Right cardiac atrium (tissue), 5 donors: ENCODE results near the gene FABP1. TPM values are rescaled to one million over a fixed set of nuclear protein-coding genes. Genes with fewer than 3 reads are reported as not detected.
A peak's percentile ranks its signal among the peaks of the same experiment; 100 is the strongest.

ENCODE experiments used
- ATAC-seq, 2 donors: fragments of 200-7000 bp; cut with Tn5 transposase; one replicate each; pipeline versions ENCODE4 v1.8.0 to v1.9.1; 2020; ENCODE audit warnings: moderate library complexity in 2 of 2, mild to moderate bottlenecking in 1 of 2
- DNase-seq, 3 donors: peaks; one replicate each; pipeline ENCODE4 v3.0.0-alpha.2; 2020
- H3K27ac ChIP-seq: one replicate; pipeline ENCODE4 v1.5.1; 2013; ENCODE audit warnings: mild to moderate bottlenecking, low read length, control low read depth, moderate library complexity
- H3K27me3 ChIP-seq: one replicate; pipeline ENCODE4 v1.6.1; 2013; ENCODE audit not compliant: control insufficient read depth, insufficient read depth
- H3K4me1 ChIP-seq: one replicate; pipeline ENCODE4 v1.6.1; 2013; ENCODE audit warnings: low read length; ENCODE audit not compliant: control insufficient read depth, insufficient read depth
- H3K4me3 ChIP-seq: one replicate; pipeline ENCODE4 v1.5.1; 2013; ENCODE audit warnings: low read length, control low read depth
- H3K9me3 ChIP-seq: one replicate; pipeline ENCODE4 v1.6.1; 2013; ENCODE audit warnings: low read length; ENCODE audit not compliant: control insufficient read depth
- WGBS: extraction: QIAGEN DNeasy Blood & Tissue Kit; methylation state at CpG from one replicate; pipeline ENCODE4 v1.1.7; 2013; 5-methylcytosine and 5-hydroxymethylcytosine counted together
- intact Hi-C, 4 donors: fragments of 100-400 bp; cut with DNase I; formaldehyde crosslinking; loops; one replicate each; pipeline versions ENCODE4 v1.11.0 to v1.14.0; 2022 to 2023
- polyA plus RNA-seq: library from polyadenylated mRNA; stranded (reverse); fragments of 200-250 nt; gene quantifications from one replicate; pipeline ENCODE4 v1.2.3, GENCODE V29; 2013
- total RNA-seq, 4 donors: library from RNA; stranded (reverse); fragmentation: NEBNext Ultra II Directional; extraction: Animal tissue kit (Norgen Biotek cat#: 25700); gene quantifications; one replicate each; pipeline ENCODE4 v1.2.1, GENCODE V29; 2021
- donor health status: healthy with polysubstance abuse.
- donor health status: DM: no; HTN: yes; CAD: no.
- donor health status: DM: no; HTN: no; CAD: no.
- donor health status: DM: no; HTN: yes; CAD: no; lungs with severe emphysema.
- donor health status: DM: yes; HTN: yes; CAD: no.

FABP1 gene
- total and polyA plus RNA-seq, 5 donors = 1.1 TPM; not detected in 4

- DNase-seq (no peak), ATAC-seq (no peak)
- H3K9me3 ChIP-seq = no peaks in the 10 kb centered on the region
- WGBS = 94% methylated on average over 4 of the region's 4 CpGs
- H3K27me3 ChIP-seq = no peaks in the 10 kb centered on the region
- intact Hi-C loops = no loop called here
- H3K4me1 ChIP-seq = no peaks in the 10 kb centered on the region
- no peak overlapping the region for H3K27ac ChIP-seq
- no peak overlapping the region for H3K4me3 ChIP-seq
Observed at GRCh38 chr2:88137833-88138232, 10.0 kb upstream of the FABP1 start.

DNA sequence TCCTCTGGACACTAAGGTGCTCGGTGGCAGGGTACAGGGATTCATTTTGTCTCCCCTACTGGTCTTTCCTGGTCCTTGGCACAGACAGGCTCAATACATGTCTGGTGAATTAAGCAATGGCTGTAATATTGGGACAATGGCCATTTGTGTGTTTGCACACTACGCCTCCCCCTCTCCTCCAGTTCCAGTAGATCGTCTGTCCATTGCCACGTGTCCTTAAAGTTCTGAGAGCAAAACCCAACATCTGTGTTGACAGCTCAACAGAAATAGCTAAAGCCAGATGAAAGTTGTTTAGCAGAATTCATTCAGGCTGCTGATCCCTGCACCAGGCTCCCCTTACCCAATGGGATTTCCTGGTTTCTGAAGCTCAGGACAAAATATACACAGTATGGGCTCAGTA lies 9.0 kb upstream of the FABP1 start:
- Histone ChIP-seq H3K9me3 (no peaks in the 10 kb centered on the region), H3K4me3 (no peak overlapping the region), H3K27ac (no peak overlapping the region), H3K27me3 (no peaks in the 10 kb centered on the region), H3K4me1 (no peaks in the 10 kb centered on the region)
- no peak for ATAC-seq
- WGBS = 65% methylated on average over 4 of the region's 4 CpGs
- no peak for DNase-seq
- intact Hi-C loops = no loop called here

GRCh38 chr2:88133875-88134274 lies 6.0 kb upstream of the FABP1 start:
- ATAC-seq (no peak), DNase-seq (no peak)
- no peaks in the 10 kb centered on the region for H3K4me1 ChIP-seq
- no peaks in the 10 kb centered on the region for H3K9me3 ChIP-seq
- 77% methylated on average over 3 of the region's 3 CpGs for WGBS
- no peak overlapping the region for H3K4me3 ChIP-seq
- no peak overlapping the region for H3K27ac ChIP-seq
- H3K27me3 ChIP-seq = no peaks in the 10 kb centered on the region
- intact Hi-C loops = no loop called here

- no peak overlapping the region for H3K27ac ChIP-seq
- H3K4me3 ChIP-seq = no peak overlapping the region
- DNase-seq (no peak), ATAC-seq (no peak)
- intact Hi-C loops = loop anchor here in 1 of 4 donors (2.0 kb wide), 1 partner anchor 23 kb away; no protein-coding TSS in a partner anchor
- H3K9me3 ChIP-seq = no peaks in the 10 kb centered on the region
- no peaks in the 10 kb centered on the region for H3K27me3 ChIP-seq
- 85% methylated on average over 3 of the region's 3 CpGs for WGBS
- no peaks in the 10 kb centered on the region for H3K4me1 ChIP-seq
Observed at GRCh38 chr2:88131999-88132368, 4.1 kb upstream of the FABP1 start.

DNA sequence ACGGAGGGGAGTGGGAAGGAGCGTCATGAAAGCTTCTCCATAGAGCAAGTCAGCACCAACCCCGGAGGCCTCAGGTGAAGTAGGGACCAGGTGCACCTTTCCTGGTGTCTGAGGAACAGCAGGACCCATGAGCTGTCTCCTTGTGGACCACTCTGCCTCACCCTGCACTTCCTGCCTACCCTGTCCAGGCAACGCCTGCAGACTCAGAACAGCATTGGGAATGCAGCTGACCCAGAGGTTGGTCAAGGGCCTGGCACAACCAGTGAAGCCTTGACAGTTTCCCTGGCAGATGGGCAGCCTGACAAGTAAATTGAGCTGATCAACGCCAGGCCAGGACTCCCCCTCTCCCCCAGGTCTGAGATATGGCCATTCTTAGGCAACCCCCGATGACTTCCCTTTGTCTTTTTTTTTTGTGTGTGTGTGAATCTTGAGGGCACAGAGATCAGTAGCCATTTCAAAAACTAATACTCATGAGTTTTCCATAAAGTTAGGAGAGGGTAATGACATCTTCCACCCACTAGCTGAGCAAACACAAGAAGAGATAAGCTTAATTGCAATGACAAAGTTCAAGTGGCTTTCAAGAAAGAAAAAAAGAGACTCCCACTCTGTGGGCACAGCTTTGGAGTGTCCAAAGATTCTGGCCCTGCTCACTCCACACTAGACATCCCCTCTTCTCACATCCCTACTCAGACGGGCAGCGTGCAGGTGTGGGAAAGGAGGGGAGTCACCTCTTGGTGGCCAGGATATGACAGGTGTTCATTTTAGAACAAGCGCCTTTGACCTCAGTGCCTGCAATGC lies 3.5 kb upstream of the FABP1 start:
- Histone ChIP-seq H3K9me3 (no peaks in the 10 kb centered on the region), H3K27ac (no peak overlapping the region), H3K4me1 (no peaks in the 10 kb centered on the region), H3K27me3 (no peaks in the 10 kb centered on the region), H3K4me3 (no peak overlapping the region)
- WGBS = 60% methylated on average over 9 of the region's 9 CpGs
- DNase-seq (no peak), ATAC-seq (no peak)
- intact Hi-C loops = loop anchor here in 1 of 4 donors (2.0 kb wide), 1 partner anchor 23 kb away; no protein-coding TSS in a partner anchor

- intact Hi-C loops = no loop called here
- no peak overlapping the region for H3K27ac ChIP-seq
- no peaks in the 10 kb centered on the region for H3K4me1 ChIP-seq
- no peak for DNase-seq
- no peaks in the 10 kb centered on the region for H3K27me3 ChIP-seq
- no peaks in the 10 kb centered on the region for H3K9me3 ChIP-seq
- WGBS = 87% methylated on average over 7 of the region's 7 CpGs
- no peak overlapping the region for H3K4me3 ChIP-seq
- peak in 1 of 2 donors; percentile 42 for ATAC-seq
Observed at GRCh38 chr2:88129313-88129959, 1.6 kb upstream of the FABP1 start.

- DNase-seq (no peak), ATAC-seq (no peak)
- Histone ChIP-seq H3K27ac (no peak overlapping the region), H3K9me3 (no peaks in the 10 kb centered on the region), H3K27me3 (no peaks in the 10 kb centered on the region), H3K4me3 (no peak overlapping the region), H3K4me1 (no peaks in the 10 kb centered on the region)
- intact Hi-C loops = no loop called here
- WGBS = 92% methylated on average over 7 of the region's 7 CpGs
Observed at GRCh38 chr2:88128654-88129312, 921 bp upstream of the FABP1 start.

DNA sequence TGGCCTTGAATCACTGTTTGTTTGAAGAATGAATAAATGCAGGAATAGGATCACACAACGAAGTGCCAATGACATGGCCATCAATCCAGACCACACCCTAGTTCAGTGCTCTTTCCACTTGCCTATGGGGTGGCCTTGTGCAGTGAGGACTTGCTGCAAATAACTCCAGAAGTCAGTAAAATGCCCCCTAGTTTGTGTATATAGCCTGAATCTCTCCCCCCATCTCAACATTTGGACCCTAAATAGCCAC lies 299 bp downstream of the FABP1 start:
- Histone ChIP-seq H3K9me3 (no peaks in the 10 kb centered on the region), H3K4me1 (no peaks in the 10 kb centered on the region), H3K4me3 (no peak overlapping the region), H3K27me3 (no peaks in the 10 kb centered on the region), H3K27ac (no peak overlapping the region)
- DNase-seq (no peak), ATAC-seq (no peak)
- intact Hi-C loops = no loop called here
- WGBS = 65% methylated on average over 1 of the region's 1 CpG

DNA sequence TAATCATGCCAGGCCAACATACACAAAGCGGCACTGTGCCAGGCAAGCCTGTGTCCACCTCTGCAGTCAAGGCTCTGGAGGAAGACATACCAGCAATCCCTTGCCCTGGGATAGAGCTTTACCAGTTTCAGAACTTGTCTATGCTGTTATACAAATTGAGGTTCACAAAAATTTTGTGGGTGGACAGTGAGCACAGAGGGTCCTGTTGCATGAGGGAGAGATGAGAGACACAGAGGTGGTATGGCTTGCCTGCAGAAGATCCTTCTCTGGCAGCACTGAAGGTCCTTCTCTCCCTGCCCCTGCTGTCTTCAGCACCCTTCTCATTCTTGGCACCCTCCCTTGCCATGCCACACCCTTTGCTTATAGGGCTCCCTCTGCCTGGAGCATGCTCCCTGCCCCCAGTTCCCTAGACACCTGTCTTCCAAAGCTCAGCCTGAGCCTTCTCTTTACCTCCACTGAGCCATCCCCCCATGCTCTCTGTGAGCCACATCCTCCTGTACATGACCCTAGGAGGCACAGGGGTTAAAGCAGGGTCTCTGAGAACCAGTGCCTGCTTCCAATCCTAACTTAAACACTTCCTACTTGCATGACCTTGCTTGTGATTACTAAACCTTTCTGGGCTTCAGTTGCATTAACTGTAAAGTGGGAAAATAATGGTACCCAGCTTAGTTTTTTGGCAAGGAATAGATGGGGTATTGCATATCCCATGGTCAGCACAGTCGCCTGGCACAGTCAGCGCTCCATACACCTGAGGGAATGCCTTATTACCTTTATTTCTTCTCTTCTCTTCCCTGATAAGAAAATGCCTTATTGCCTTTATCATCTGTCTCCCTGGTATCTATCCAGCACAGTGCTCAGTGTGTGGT lies 857 bp downstream of the FABP1 start:
- Histone ChIP-seq H3K4me1 (no peaks in the 10 kb centered on the region), H3K27ac (no peak overlapping the region), H3K27me3 (no peaks in the 10 kb centered on the region), H3K9me3 (no peaks in the 10 kb centered on the region), H3K4me3 (no peak overlapping the region)
- DNase-seq (no peak), ATAC-seq (peak in 1 of 2 donors; percentile 15)
- intact Hi-C loops = no loop called here
- WGBS = 90% methylated on average over 3 of the region's 3 CpGs

- ATAC-seq (no peak), DNase-seq (no peak)
- 76% methylated on average over 11 of the region's 11 CpGs for WGBS
- Histone ChIP-seq H3K27ac (no peak overlapping the region), H3K4me3 (no peak overlapping the region), H3K9me3 (no peaks in the 10 kb centered on the region), H3K4me1 (no peaks in the 10 kb centered on the region), H3K27me3 (no peaks in the 10 kb centered on the region)
- intact Hi-C loops = no loop called here
Observed at GRCh38 chr2:88125924-88126771, 1.7 kb downstream of the FABP1 start.
